Caki2 (cell line): ENCODE data around the gene QKI. TPM values are rescaled to one million over a fixed set of nuclear protein-coding genes. Genes with fewer than 3 reads are reported as not detected.

Experiments
- DNase-seq: peaks from one replicate; pipeline ENCODE4 v3.0.0-alpha.2; 2015; ENCODE audit warnings: low read depth
- in situ Hi-C: cut with HindIII; loops from 2 replicates; pipeline ENCODE4 v1.10.0; 2016; ENCODE audit warnings: low sequenced_read_pairs, low pct_unique_long_range_greater_than_20kb, mixed read lengths
- total RNA-seq: library from RNA; depleted of rRNA; stranded (reverse); fragments of >200 nt; shearing (Covaris generic); gene quantifications from 2 replicates; pipeline ENCODE4 v1.2.3, GENCODE V29; 2014; ENCODE audit warnings: low replicate concordance

QKI gene
- total RNA-seq, 1 experiment from 2014 or later, result 76.1 TPM

DNA sequence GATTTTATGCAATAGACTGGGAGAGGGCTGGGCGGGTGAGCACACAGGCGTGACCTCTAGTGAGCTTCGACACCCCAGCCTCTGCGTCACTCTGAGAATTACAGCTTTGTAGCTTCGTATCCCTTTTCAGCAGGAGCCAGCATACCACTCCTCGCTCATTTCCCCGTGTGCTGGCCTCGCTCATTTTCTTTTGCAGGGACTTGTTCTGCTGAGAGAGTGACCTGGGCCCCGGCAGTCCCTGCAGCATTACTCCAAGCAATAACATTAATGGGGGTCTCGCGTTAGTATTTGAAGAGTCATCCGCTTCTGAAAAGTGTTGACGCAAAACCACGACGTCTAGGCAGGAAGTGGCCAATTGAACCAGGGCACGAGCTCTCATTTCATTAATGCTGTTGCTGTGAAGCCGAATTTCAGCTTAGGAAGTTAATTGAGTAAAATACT is 193.7 kb downstream of the QKI start:
- in situ Hi-C loops, result no loop called here

DNA sequence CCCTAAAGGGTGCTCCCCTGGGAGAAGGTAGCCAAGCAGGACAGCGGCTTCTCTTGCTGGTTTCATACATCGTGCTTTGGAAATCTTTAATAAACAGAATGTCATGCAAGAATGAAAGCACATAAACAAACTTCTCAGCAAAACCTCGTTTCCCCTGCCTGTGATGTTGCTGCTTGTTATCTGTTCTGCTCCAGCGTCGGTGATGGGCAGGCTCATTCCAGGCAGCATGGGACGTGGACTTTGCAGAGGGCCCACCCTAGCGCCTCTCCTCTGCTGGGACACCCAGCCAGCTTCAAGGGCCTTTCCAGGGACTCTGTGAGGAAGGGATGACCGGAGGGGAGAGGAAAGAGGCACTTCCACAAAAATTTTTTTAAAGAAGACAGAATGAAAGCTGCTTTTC is 197.7 kb downstream of the QKI start:
- DNase-seq, result no peak
- in situ Hi-C loops, result no loop called here

More for the DNA sequence above, 193.7 kb downstream of the QKI start:
- DNase-seq, result no peak

GRCh38 chr6:163613025-163613424 is 198.5 kb downstream of the QKI start:
- DNase-seq, result no peak
- in situ Hi-C loops, result no loop called here

DNA sequence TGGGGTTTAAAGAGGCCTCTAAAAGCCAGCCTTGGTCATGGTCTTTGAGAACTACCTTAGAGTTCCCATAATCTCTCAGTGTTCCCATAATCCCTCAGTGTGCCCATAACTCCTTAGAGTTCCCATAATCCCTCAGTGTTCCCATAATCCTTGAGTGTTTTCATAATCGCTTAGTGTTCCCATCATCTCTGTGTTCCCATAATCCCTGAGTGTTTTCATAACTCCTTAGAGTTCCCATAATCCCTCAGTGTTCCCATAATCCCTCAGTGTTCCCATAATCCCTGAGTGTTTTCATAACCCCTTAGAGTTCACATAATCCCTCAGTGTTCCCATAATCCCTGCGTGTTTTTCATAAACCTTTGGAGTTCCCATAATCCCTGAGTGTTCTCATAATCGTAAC is 199.2 kb downstream of the QKI start:
- in situ Hi-C loops, result no loop called here
- no peak for DNase-seq

DNA sequence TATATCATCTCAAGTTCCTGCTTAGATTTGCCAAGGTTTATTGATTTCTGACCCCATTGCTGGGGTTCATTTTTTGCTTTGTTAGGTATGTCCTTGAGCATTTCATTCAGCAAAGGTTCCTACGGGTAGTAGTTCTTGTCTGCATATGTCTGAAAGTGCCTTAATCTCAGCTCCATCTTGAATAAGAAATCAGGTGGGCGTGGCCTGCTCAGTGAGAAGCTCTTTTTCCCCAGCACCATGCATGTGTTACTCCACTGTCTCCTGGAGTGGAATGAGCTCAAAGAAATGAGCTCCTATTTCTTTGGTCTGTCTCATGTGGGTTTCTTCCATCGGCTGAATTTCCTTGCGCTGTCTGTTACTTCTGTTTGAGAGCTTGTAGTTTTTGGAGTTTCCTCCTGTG is 201.9 kb downstream of the QKI start:
- DNase-seq, result no peak
- in situ Hi-C loops, result no loop called here

DNA sequence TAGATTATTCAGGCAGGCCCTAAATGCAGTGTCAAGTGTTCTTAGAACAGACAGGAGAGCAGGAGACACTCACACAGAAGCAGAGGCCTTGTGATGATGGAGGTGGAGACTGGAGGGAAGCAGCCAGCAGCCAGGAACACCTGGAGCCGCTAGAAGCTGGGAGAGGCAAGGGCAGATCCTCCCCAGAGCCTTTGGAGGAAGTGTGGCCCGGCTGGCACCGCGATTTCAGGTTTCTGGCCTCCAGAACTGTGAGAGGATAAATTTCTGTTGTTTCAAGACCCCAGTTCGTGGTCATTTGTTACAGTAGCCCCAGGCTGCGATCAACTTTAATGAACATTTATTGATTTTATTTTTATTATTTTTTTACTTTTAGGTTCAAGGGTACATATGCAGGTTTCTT is 203.0 kb downstream of the QKI start:
- DNase-seq, result no peak
- in situ Hi-C loops, result no loop called here

DNA sequence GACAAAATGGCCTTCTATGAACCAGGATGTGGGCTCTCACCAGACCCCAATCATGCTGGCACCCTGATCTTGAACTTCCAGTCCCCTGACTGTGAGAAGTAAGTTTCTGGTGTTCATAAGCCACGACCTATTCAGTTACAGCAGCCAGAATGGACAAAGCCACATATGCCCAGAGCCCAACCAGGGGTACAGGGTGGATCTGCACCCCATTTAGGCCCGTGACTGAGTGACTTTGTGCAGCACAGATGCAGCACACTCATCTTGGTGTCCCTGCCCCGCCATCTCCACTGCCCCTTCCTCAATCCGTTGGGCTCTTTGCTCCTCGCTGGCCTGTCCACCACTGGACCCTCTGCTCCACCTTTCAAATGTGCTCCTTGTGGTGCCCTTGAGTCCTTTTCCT is 205.6 kb downstream of the QKI start:
- in situ Hi-C loops, result no loop called here
- DNase-seq, result no peak

DNA sequence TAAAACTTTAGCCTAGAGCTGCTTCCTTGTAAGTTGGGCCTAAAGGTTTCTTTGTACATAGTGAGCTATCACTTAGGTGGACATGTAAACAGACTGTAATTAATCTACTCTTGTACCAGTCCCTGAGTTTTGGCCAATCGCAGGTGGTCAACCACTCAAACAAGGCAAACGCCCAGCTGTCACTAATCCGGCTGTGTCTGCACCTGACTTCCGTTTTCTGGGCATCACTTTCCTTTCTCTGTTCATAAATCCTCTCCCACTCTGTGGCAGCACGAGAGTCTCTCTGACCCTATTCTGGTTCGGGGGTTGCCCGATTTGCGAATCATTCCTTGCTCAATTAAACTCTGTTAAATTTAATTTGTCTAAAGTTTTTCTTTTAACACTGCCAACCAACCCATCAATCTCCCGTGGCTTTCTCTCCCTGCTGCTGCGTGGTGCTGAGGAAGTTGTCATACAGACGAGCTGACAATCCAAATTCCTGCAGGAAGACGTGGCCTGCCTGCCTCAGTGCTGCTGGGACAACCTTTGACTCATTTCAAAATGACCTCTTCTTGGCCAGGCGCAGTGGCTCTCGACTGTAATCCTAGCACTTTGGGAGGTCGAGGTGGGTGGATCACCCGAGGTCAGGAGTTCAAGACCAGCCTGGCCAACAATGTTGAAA is 206.3 kb downstream of the QKI start:
- in situ Hi-C loops, result no loop called here
- no peak for DNase-seq

DNA sequence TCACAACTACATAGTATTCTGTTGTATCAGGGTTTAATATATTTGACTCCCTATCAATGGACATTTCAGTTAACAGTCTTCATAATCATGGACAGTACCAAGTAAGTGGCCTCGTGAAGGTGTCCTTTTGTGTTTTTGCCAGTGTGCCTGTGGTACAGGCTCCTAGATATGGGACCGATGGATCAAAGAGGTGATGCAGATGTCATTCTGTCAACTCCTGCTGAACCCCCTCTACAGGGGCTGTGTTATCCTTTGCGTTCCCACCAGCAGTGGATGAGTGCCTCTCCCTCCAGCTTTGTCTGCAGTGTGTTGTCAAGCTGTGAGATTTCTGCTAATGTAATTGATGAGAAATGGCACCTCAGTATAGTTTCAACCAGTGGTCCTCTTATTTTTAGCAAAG is 210.7 kb downstream of the QKI start:
- DNase-seq, result no peak
- in situ Hi-C loops, result no loop called here

GRCh38 chr6:163626073-163626867 is 211.8 kb downstream of the QKI start:
- peak; percentile 4 for DNase-seq
- in situ Hi-C loops, result no loop called here

DNA sequence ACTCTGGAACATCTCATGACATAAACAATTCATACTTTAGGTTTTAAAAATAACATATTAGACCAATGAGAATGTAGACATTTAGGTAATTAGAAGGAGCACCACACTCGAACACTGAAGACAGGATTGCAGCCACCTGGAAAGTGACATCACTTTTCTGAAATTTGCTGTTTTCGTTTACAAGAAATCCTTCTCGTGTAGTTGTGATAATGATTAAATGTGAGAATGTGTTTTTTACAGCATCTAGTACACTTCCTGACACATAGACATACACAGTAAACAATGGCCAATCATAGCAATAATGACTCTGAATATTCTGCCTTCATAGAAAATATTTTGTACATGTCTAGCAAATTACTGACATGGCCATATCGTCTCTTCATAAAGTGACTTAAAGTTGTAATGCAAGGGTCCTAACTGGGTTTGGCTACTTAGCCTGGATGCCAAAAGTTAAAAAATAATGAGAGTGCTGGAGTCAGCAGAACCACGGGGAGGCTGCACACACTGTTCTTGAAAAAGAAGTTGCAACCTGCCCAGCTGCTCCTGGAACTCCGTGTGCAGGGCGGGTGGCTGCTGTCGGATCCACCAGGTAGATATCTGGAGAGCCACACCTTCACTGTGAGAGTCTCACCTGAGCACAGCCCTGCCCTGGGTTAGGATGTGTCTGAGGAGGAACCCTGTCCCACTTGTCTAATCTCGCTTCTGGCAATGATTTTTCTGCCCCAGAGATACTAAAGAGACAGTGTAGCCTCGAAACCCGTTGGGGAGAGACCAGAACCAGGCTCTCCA is 212.9 kb downstream of the QKI start:
- in situ Hi-C loops, result no loop called here
- DNase-seq, result no peak
